PC-9 (cell line): ENCODE results near the gene PNP. TPM values are rescaled to one million over a fixed set of nuclear protein-coding genes. Genes with fewer than 3 reads are reported as not detected.

Experiments
- BruUV-seq: library from RNA; stranded (reverse); fragments of 400-500 nt; replicated peaks from 2 replicates; lab custom pipeline; 2021; lab: Mats Ljungman, UMichigan
- CTCF ChIA-PET: fragments of 300-600 bp; sonication (Branson Sonifier 250); formaldehyde crosslinking; loops from one replicate; lab custom pipeline; 2022; ENCODE audit warnings: antibody characterized with exemption; lab: Charles Lee
- POLR2A ChIA-PET: fragments of 300-600 bp; sonication (Branson Sonifier 250); formaldehyde crosslinking; loops from one replicate; lab custom pipeline; 2022; ENCODE audit warnings: antibody characterized with exemption; ENCODE audit not compliant: unreplicated experiment; lab: Charles Lee
- DNase-seq, 2 experiments: peaks; one replicate each; pipeline versions ENCODE4 v3.0.0 to v3.0.0-alpha.2; 2015 to 2022; ENCODE audit warnings: mixed read lengths in 1 of 2
- H2AFZ ChIP-seq: fragments of 200-600 bp; sonication (generic); 2 replicates; pipeline ENCODE4 v1.8.1; 2017; ENCODE audit warnings: antibody characterized with exemption
- H3F3A ChIP-seq: fragments of 200-600 bp; sonication (generic); 2 replicates; pipeline ENCODE4 v1.8.1; 2017; ENCODE audit warnings: antibody characterized with exemption, mild to moderate bottlenecking, low read depth; ENCODE audit not compliant: insufficient read depth
- H3K27ac ChIP-seq: fragments of 200-600 bp; sonication (generic); 2 replicates; pipeline ENCODE4 v1.6.1; 2016; ENCODE audit warnings: mixed run types
- H3K27me3 ChIP-seq: fragments of 200-600 bp; sonication (generic); 2 replicates; pipeline ENCODE4 v1.6.1; 2016; ENCODE audit warnings: low read depth, mixed run types; ENCODE audit not compliant: insufficient read depth
- H3K36me3 ChIP-seq: fragments of 200-600 bp; sonication (generic); 2 replicates; pipeline ENCODE4 v1.6.1; 2016; ENCODE audit warnings: low read depth, mixed run types
- H3K4me1 ChIP-seq: fragments of 200-600 bp; sonication (generic); replicated peaks from 2 replicates; pipeline ENCODE4 v1.6.1; 2016; ENCODE audit warnings: mixed run types; ENCODE audit not compliant: insufficient read depth
- H3K4me2 ChIP-seq: fragments of 200-600 bp; sonication (generic); 2 replicates; pipeline ENCODE4 v1.6.1; 2017; ENCODE audit warnings: mixed run types
- H3K4me3 ChIP-seq: fragments of 200-600 bp; sonication (generic); 2 replicates; pipeline ENCODE4 v1.6.1; 2016; ENCODE audit warnings: mixed run types
- H3K79me2 ChIP-seq: fragments of 200-600 bp; sonication (generic); 2 replicates; pipeline ENCODE4 v1.6.1; 2017; ENCODE audit warnings: low read depth, mixed run types
- H3K9me2 ChIP-seq: fragments of 200-600 bp; sonication (generic); 2 replicates; pipeline ENCODE4 v1.8.1; 2017; ENCODE audit warnings: mild to moderate bottlenecking; ENCODE audit not compliant: insufficient read depth
- H3K9me3 ChIP-seq: fragments of 200-600 bp; sonication (generic); 2 replicates; pipeline ENCODE4 v1.8.1; 2016; ENCODE audit warnings: low read depth; ENCODE audit not compliant: insufficient read depth
- H4K20me1 ChIP-seq: fragments of 200-600 bp; sonication (generic); 2 replicates; pipeline ENCODE4 v1.8.1; 2017; ENCODE audit not compliant: insufficient read depth
- CTCF ChIP-seq: fragments of 200-600 bp; sonication (generic); conservative IDR thresholded peaks from 2 replicates; pipeline ENCODE4 v1.6.1; 2017; ENCODE audit warnings: mixed run types, antibody characterized with exemption, mild to moderate bottlenecking, moderate library complexity
- EZH2 ChIP-seq: fragments of 200-600 bp; sonication (generic); IDR thresholded peaks from 2 replicates; pipeline ENCODE4 v1.8.0; 2017; ENCODE audit warnings: antibody characterized with exemption, low read depth
- intact Hi-C: fragments of 100-400 bp; cut with micrococcal nuclease; formaldehyde crosslinking; loops from one replicate; pipeline ENCODE4 v1.10.0; 2022; ENCODE audit not compliant: unreplicated experiment
- total RNA-seq: library from RNA; stranded (reverse); gene quantifications from 2 replicates; pipeline ENCODE4 v1.2.3, GENCODE V29; 2021

The PNP gene
- total RNA-seq, 1 experiment from 2014 or later, result 26.9 TPM

- no peak for DNase-seq
- H4K20me1 ChIP-seq, result no peaks in the 10 kb centered on the region
- H3K79me2 ChIP-seq, result no peaks in the 10 kb centered on the region
- no peaks in the 10 kb centered on the region for H3F3A ChIP-seq
- no peak overlapping the region for H2AFZ ChIP-seq
- intact Hi-C loops, result no loop called here
- H3K9me3 ChIP-seq, result no peaks in the 10 kb centered on the region
- TF ChIP-seq EZH2 (no peak), CTCF (no peak)
- H3K4me3 ChIP-seq, result no peak overlapping the region
- no peaks in the 10 kb centered on the region for H3K27me3 ChIP-seq
- ChIA-PET POLR2A (no interaction called here), CTCF (no interaction called here)
- no peaks in the 10 kb centered on the region for H3K9me2 ChIP-seq
- BruUV-seq, result no TSS peak
- no peak overlapping the region for H3K4me2 ChIP-seq
- no peaks in the 10 kb centered on the region for H3K36me3 ChIP-seq
- H3K4me1 ChIP-seq, result 0 out of 2 replicates have a peak, but pooled peaks cover 3% of the 10 kb centered on the region
- H3K27ac ChIP-seq, result no peak overlapping the region
Measured at GRCh38 chr14:20428010-20428365, 41.2 kb upstream of the PNP start.

GRCh38 chr14:20428802-20429201, 40.4 kb upstream of the PNP start:
- intact Hi-C loops, result no loop called here
- BruUV-seq, result no TSS peak
- no peaks in the 10 kb centered on the region for H3K36me3 ChIP-seq
- H3K27ac ChIP-seq, result no peak overlapping the region
- H3K79me2 ChIP-seq, result no peaks in the 10 kb centered on the region
- no peaks in the 10 kb centered on the region for H4K20me1 ChIP-seq
- H3F3A ChIP-seq, result no peaks in the 10 kb centered on the region
- H3K9me2 ChIP-seq, result no peaks in the 10 kb centered on the region
- no peaks in the 10 kb centered on the region for H3K27me3 ChIP-seq
- no peak for DNase-seq
- no peak for TF ChIP-seq CTCF
- TF ChIP-seq EZH2, result no peak
- H3K4me2 ChIP-seq, result no peak overlapping the region
- ChIA-PET POLR2A (no interaction called here), CTCF (no interaction called here)
- no peaks in the 10 kb centered on the region for H3K9me3 ChIP-seq
- H3K4me1 ChIP-seq, result 0 out of 2 replicates have a peak, but pooled peaks cover 3% of the 10 kb centered on the region
- no peak overlapping the region for H2AFZ ChIP-seq
- H3K4me3 ChIP-seq, result no peak overlapping the region

- intact Hi-C loops, result no loop called here
- Histone ChIP-seq H3K27ac (no peak overlapping the region), H3K4me2 (no peak overlapping the region), H4K20me1 (no peaks in the 10 kb centered on the region), H3K36me3 (no peaks in the 10 kb centered on the region), H3K79me2 (no peaks in the 10 kb centered on the region), H3K27me3 (no peaks in the 10 kb centered on the region), H3F3A (no peaks in the 10 kb centered on the region), H3K9me2 (no peaks in the 10 kb centered on the region), H2AFZ (no peak overlapping the region), H3K9me3 (no peaks in the 10 kb centered on the region), H3K4me1 (0 out of 2 replicates have a peak, but pooled peaks cover 3% of the 10 kb centered on the region), H3K4me3 (no peak overlapping the region)
- POLR2A ChIA-PET, result no interaction called here
- CTCF ChIA-PET, result no interaction called here
- BruUV-seq, result no TSS peak
- no peak for TF ChIP-seq CTCF
- TF ChIP-seq EZH2, result no peak
- DNase-seq, result no peak
Measured at GRCh38 chr14:20429801-20430669, 39.2 kb upstream of the PNP start.
